HCT116 (cell line): ENCODE results near the gene FASLG.

Experiments used
- CTCF ChIP-seq, 3 experiments: fragments of 200-600 bp in 1 of 3; sonication (generic) in 1 of 3; IDR thresholded peaks in 2 of 3; conservative IDR thresholded peaks in 1 of 3; 2 replicates each; pipeline ENCODE4 v1.5.1; 2012 to 2017; ENCODE audit warnings: low read depth in 2 of 3, low read length in 2 of 3, antibody characterized with exemption in 1 of 3, borderline replicate concordance in 1 of 3, control low read depth in 1 of 3, mild to moderate bottlenecking in 1 of 3, mixed read lengths in 1 of 3, mixed run types in 1 of 3, moderate library complexity in 1 of 3; ENCODE audit not compliant: insufficient read depth in 1 of 3
- EZH2phosphoT487 ChIP-seq: fragments of 200-600 bp; IDR thresholded peaks from 2 replicates; pipeline ENCODE4 v1.6.1; 2018; ENCODE audit warnings: antibody characterized with exemption, borderline replicate concordance
- POLR2A ChIP-seq: IDR thresholded peaks from 2 replicates; pipeline ENCODE4 v1.7.0; 2011; ENCODE audit warnings: borderline replicate concordance; ENCODE audit not compliant: insufficient read depth, insufficient read length; ENCODE audit errors: extremely low read depth

GRCh38 chr1:172673761-172674160 lies 14.9 kb downstream of the FASLG start:
- TF ChIP-seq EZH2phosphoT487, result no peak
- TF ChIP-seq CTCF (IDR thresholded peaks at IDR 0.05 in 2 of 3, conservative IDR thresholded peaks at IDR 0.05 in 1 of 3; ENCODE audit: borderline replicate concordance in 1 of 3, insufficient read depth in 1 of 3, low read depth in 2 of 3, low read length in 2 of 3), result no peak
- TF ChIP-seq POLR2A, result no peak
